HEK293 (cell line): ENCODE data around the gene C2orf76.
A peak's percentile ranks its signal among the peaks of the same experiment; 100 is the strongest.

ENCODE experiments used
- CTCF ChIA-PET: fragments of 350-600 bp; formaldehyde crosslinking; extraction: SDS; loops from one replicate; lab custom pipeline; 2021; ENCODE audit warnings: antibody characterized with exemption; lab: Yijun Ruan, JAX
- POLR2A ChIA-PET: fragments of 300-600 bp; formaldehyde crosslinking; extraction: SDS; loops from one replicate; lab custom pipeline; 2020; ENCODE audit warnings: antibody characterized with exemption, inconsistent platforms; lab: Yijun Ruan, JAX
- H3K27ac ChIP-seq: fragments of 200-500 bp; sonication (Bioruptor generic); 2 replicates; pipeline ENCODE4 v1.5.1; 2014; ENCODE audit warnings: low read depth, low read length, control low read depth, inconsistent platforms; ENCODE audit errors: extremely low read depth
- H3K36me3 ChIP-seq, 2 experiments: fragments of 200-500 bp in 1 of 2; sonication (Bioruptor generic) in 1 of 2; 1 replicate in 1 of 2; 2 replicates in 1 of 2; pipeline ENCODE4 v1.5.1; 2014 to 2017; ENCODE audit warnings: inconsistent platforms in 2 of 2, low read length in 2 of 2; ENCODE audit not compliant: control insufficient read depth in 2 of 2, insufficient read depth in 1 of 2
- H3K4me1 ChIP-seq: fragments of 200-500 bp; sonication (Bioruptor generic); 2 replicates; pipeline ENCODE4 v1.5.1; 2014; ENCODE audit warnings: mild to moderate bottlenecking, low read length, inconsistent platforms; ENCODE audit not compliant: control insufficient read depth, insufficient read depth
- H3K4me3 ChIP-seq: 2 replicates; pipeline ENCODE4 v1.5.1; 2011; ENCODE audit warnings: low read depth, mild to moderate bottlenecking, control low read depth, low read length, moderate library complexity
- H3K9me3 ChIP-seq: fragments of 200-500 bp; sonication (Bioruptor generic); 2 replicates; pipeline ENCODE4 v1.5.1; 2014; ENCODE audit warnings: low read depth, low read length, inconsistent platforms; ENCODE audit not compliant: control insufficient read depth, insufficient read depth
- ATF2 ChIP-seq: fragments of 450-650 bp; formaldehyde crosslinking; IDR thresholded peaks from 2 replicates; pipeline ENCODE4 v1.5.1; 2016; ENCODE audit warnings: missing biosample characterization, missing genetic modification characterization, low read depth
- EGR2 ChIP-seq: fragments of 450-650 bp; formaldehyde crosslinking; IDR thresholded peaks from 2 replicates; pipeline ENCODE4 v1.5.1; 2016; ENCODE audit warnings: low read depth, missing biosample characterization, missing genetic modification characterization
- FEZF1 ChIP-seq: fragments of 450-650 bp; formaldehyde crosslinking; IDR thresholded peaks from 2 replicates; pipeline ENCODE4 v1.5.1; 2016; ENCODE audit warnings: missing biosample characterization, missing genetic modification characterization
- HOXA7 ChIP-seq: sonication (generic); formaldehyde crosslinking; IDR thresholded peaks from 2 replicates; pipeline ENCODE4 v1.8.1; 2022; ENCODE audit warnings: missing genetic modification reagents, borderline replicate concordance
- SCRT2 ChIP-seq: fragments of 450-650 bp; formaldehyde crosslinking; IDR thresholded peaks from 2 replicates; pipeline ENCODE4 v1.5.1; 2016; ENCODE audit warnings: missing biosample characterization, missing genetic modification characterization
- TCF7L2 ChIP-seq: IDR thresholded peaks from 2 replicates; pipeline ENCODE4 v1.6.1; 2011; ENCODE audit warnings: low read depth, mild to moderate bottlenecking, inconsistent platforms, low read length, moderate library complexity, borderline replicate concordance
- ZEB2 ChIP-seq: fragments of 450-650 bp; formaldehyde crosslinking; IDR thresholded peaks from 2 replicates; pipeline ENCODE4 v1.5.1; 2016; ENCODE audit warnings: missing biosample characterization, missing genetic modification characterization
- ZIC2 ChIP-seq: fragments of 450-650 bp; formaldehyde crosslinking; IDR thresholded peaks from 2 replicates; pipeline ENCODE4 v1.5.1; 2016; ENCODE audit warnings: missing biosample characterization, missing genetic modification characterization
- ZNF146 ChIP-seq: fragments of 450-650 bp; formaldehyde crosslinking; IDR thresholded peaks from 2 replicates; pipeline ENCODE4 v1.5.1; 2016; ENCODE audit warnings: missing biosample characterization, missing genetic modification characterization
- ZNF16 ChIP-seq: fragments of 450-650 bp; formaldehyde crosslinking; IDR thresholded peaks from 2 replicates; pipeline ENCODE4 v1.5.1; 2016; ENCODE audit warnings: low read depth, missing biosample characterization, missing genetic modification characterization
- ZNF23 ChIP-seq: fragments of 450-650 bp; formaldehyde crosslinking; IDR thresholded peaks from 2 replicates; pipeline ENCODE4 v1.5.1; 2016; ENCODE audit warnings: missing biosample characterization, missing genetic modification characterization, borderline replicate concordance
- ZNF341 ChIP-seq: fragments of 450-650 bp; formaldehyde crosslinking; IDR thresholded peaks from 2 replicates; pipeline ENCODE4; 2016; ENCODE audit warnings: low read depth, missing biosample characterization, missing genetic modification characterization
- ZNF362 ChIP-seq: fragments of 450-650 bp; formaldehyde crosslinking; IDR thresholded peaks from 2 replicates; pipeline ENCODE4 v1.5.1; 2016; ENCODE audit warnings: missing biosample characterization, missing genetic modification characterization
- ZNF37A ChIP-seq: fragments of 450-650 bp; IDR thresholded peaks from 2 replicates; pipeline ENCODE4 v1.5.1; 2018; ENCODE audit warnings: missing biosample characterization, missing genetic modification characterization
- ZNF501 ChIP-seq: fragments of 450-650 bp; formaldehyde crosslinking; IDR thresholded peaks from 2 replicates; pipeline ENCODE4 v1.5.1; 2016; ENCODE audit warnings: missing biosample characterization, missing genetic modification characterization
- ZNF560 ChIP-seq: fragments of 450-650 bp; formaldehyde crosslinking; IDR thresholded peaks from 2 replicates; pipeline ENCODE4 v1.5.1; 2017; ENCODE audit warnings: missing biosample characterization, missing genetic modification characterization, borderline replicate concordance
- ZNF585B ChIP-seq: fragments of 450-650 bp; formaldehyde crosslinking; IDR thresholded peaks from 2 replicates; pipeline ENCODE4 v1.5.1; 2016; ENCODE audit warnings: missing biosample characterization, missing genetic modification characterization
- ZNF654 ChIP-seq: fragments of 450-650 bp; formaldehyde crosslinking; IDR thresholded peaks from 2 replicates; pipeline ENCODE4 v1.5.1; 2016; ENCODE audit warnings: low read depth, missing biosample characterization, missing genetic modification characterization
- TF ChIP-seq, protein P1 (sequence below): fragments of 450-650 bp; IDR thresholded peaks from 2 replicates; pipeline ENCODE4 v1.5.1; 2018; ENCODE audit warnings: missing biosample characterization, missing genetic modification characterization
- TF ChIP-seq, protein P2 (sequence below): sonication (generic); formaldehyde crosslinking; IDR thresholded peaks from 2 replicates; pipeline ENCODE4 v1.8.1; 2022; ENCODE audit warnings: mild to moderate bottlenecking, moderate library complexity, missing genetic modification reagents
- TF ChIP-seq, protein P3 (sequence below): fragments of 450-650 bp; formaldehyde crosslinking; IDR thresholded peaks from 2 replicates; pipeline ENCODE4 v1.5.1; 2016; ENCODE audit warnings: missing biosample characterization, missing genetic modification characterization

C2orf76 gene

GRCh38 chr2:119267604-119268003, 99.0 kb downstream of the C2orf76 start (continued):
- TF ChIP-seq, protein P1, sequence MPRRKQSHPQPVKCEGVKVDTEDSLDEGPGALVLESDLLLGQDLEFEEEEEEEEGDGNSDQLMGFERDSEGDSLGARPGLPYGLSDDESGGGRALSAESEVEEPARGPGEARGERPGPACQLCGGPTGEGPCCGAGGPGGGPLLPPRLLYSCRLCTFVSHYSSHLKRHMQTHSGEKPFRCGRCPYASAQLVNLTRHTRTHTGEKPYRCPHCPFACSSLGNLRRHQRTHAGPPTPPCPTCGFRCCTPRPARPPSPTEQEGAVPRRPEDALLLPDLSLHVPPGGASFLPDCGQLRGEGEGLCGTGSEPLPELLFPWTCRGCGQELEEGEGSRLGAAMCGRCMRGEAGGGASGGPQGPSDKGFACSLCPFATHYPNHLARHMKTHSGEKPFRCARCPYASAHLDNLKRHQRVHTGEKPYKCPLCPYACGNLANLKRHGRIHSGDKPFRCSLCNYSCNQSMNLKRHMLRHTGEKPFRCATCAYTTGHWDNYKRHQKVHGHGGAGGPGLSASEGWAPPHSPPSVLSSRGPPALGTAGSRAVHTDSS (tag by site-specific recombination) = no peak
- no peak for TF ChIP-seq ZNF23 (tag by site-specific recombination)

- Histone ChIP-seq H3K4me3 (no peak overlapping the region), H3K4me1 (no peaks in the 10 kb centered on the region), H3K9me3 (no peaks in the 10 kb centered on the region), H3K36me3 (peaks cover 0 to 9% of the 10 kb centered on the region in 2 experiments; a peak in 1 of 3 replicates), H3K27ac (no peak overlapping the region)
- POLR2A ChIA-PET = no interaction called here
- TF ChIP-seq ZNF16 (tag by site-specific recombination) (no peak), ZIC2 (tag by site-specific recombination) (no peak), SCRT2 (tag by site-specific recombination) (no peak)
- CTCF ChIA-PET = interaction anchor here (0.6 to 4.4 kb wide), 15 partner anchors 9 to 384 kb away, joined by 3 to 53 read pairs (median 7); no protein-coding TSS in a partner anchor
Measured at GRCh38 chr2:119266091-119266589, 100.5 kb downstream of the C2orf76 start.

GRCh38 chr2:119265693-119266066, 101.0 kb downstream of the C2orf76 start:
- Histone ChIP-seq H3K4me1 (no peaks in the 10 kb centered on the region), H3K27ac (no peak overlapping the region), H3K4me3 (no peak overlapping the region), H3K9me3 (no peaks in the 10 kb centered on the region), H3K36me3 (peaks cover 0 to 9% of the 10 kb centered on the region in 2 experiments; a peak in 1 of 3 replicates)
- TF ChIP-seq ZNF501 = no peak
- TF ChIP-seq ZEB2 (tag by site-specific recombination) = no peak
- TF ChIP-seq FEZF1 (tag by site-specific recombination) = no peak
- TF ChIP-seq HOXA7 = no peak
- TF ChIP-seq, protein P2, sequence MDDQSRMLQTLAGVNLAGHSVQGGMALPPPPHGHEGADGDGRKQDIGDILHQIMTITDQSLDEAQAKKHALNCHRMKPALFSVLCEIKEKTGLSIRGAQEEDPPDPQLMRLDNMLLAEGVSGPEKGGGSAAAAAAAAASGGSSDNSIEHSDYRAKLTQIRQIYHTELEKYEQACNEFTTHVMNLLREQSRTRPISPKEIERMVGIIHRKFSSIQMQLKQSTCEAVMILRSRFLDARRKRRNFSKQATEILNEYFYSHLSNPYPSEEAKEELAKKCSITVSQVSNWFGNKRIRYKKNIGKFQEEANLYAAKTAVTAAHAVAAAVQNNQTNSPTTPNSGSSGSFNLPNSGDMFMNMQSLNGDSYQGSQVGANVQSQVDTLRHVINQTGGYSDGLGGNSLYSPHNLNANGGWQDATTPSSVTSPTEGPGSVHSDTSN = no peak
- TF ChIP-seq ZNF362 = no peak
- TF ChIP-seq TCF7L2 = no peak
- no peak for TF ChIP-seq ZNF341 (tag by site-specific recombination)
- no peak for TF ChIP-seq ZNF585B (tag by site-specific recombination)
- POLR2A ChIA-PET = no interaction called here
- CTCF ChIA-PET = interaction anchor here (0.5 to 4.4 kb wide), 15 partner anchors 9 to 384 kb away, joined by 3 to 53 read pairs (median 7); partner anchors contain the start of gene STEAP3

- POLR2A ChIA-PET = no interaction called here
- Histone ChIP-seq H3K4me3 (no peak overlapping the region), H3K36me3 (peaks cover 0 to 9% of the 10 kb centered on the region in 2 experiments; a peak in 1 of 3 replicates), H3K9me3 (no peaks in the 10 kb centered on the region), H3K27ac (no peak overlapping the region), H3K4me1 (no peaks in the 10 kb centered on the region)
- CTCF ChIA-PET = interaction anchor here (0.5 to 4.4 kb wide), 26 partner anchors 9 to 383 kb away, joined by 3 to 53 read pairs (median 6); partner anchors contain the start of gene STEAP3
- TF ChIP-seq ZNF37A (tag by site-specific recombination) (no peak), ZNF654 (peak; percentile 65), EGR2 (tag by site-specific recombination) (peak; percentile 70), ZNF146 (no peak), ZNF560 (tag by site-specific recombination) (no peak), ATF2 (no peak)
- TF ChIP-seq, protein P3, sequence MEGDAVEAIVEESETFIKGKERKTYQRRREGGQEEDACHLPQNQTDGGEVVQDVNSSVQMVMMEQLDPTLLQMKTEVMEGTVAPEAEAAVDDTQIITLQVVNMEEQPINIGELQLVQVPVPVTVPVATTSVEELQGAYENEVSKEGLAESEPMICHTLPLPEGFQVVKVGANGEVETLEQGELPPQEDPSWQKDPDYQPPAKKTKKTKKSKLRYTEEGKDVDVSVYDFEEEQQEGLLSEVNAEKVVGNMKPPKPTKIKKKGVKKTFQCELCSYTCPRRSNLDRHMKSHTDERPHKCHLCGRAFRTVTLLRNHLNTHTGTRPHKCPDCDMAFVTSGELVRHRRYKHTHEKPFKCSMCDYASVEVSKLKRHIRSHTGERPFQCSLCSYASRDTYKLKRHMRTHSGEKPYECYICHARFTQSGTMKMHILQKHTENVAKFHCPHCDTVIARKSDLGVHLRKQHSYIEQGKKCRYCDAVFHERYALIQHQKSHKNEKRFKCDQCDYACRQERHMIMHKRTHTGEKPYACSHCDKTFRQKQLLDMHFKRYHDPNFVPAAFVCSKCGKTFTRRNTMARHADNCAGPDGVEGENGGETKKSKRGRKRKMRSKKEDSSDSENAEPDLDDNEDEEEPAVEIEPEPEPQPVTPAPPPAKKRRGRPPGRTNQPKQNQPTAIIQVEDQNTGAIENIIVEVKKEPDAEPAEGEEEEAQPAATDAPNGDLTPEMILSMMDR (tag by site-specific recombination) = peak; percentile 78
Measured at GRCh38 chr2:119264781-119265692, 101.6 kb downstream of the C2orf76 start.
